VCaP (cell line): ENCODE results near the gene SNCG.
"Not testable (repeated sequence)": the region's sequence is repeated elsewhere in the genome, so short reads cannot be mapped to it uniquely, and the experiment has no call there.

Experiments used
- H3K27ac ChIP-seq: fragments of 450-650 bp; 2 replicates; pipeline ENCODE4 v1.5.1; 2017
- TF ChIP-seq, protein P1 (sequence below): fragments of 450-650 bp; conservative IDR thresholded peaks from 2 replicates; pipeline ENCODE4 v1.5.1; 2017; ENCODE audit warnings: mild to moderate bottlenecking, moderate library complexity

Gene SNCG

DNA sequence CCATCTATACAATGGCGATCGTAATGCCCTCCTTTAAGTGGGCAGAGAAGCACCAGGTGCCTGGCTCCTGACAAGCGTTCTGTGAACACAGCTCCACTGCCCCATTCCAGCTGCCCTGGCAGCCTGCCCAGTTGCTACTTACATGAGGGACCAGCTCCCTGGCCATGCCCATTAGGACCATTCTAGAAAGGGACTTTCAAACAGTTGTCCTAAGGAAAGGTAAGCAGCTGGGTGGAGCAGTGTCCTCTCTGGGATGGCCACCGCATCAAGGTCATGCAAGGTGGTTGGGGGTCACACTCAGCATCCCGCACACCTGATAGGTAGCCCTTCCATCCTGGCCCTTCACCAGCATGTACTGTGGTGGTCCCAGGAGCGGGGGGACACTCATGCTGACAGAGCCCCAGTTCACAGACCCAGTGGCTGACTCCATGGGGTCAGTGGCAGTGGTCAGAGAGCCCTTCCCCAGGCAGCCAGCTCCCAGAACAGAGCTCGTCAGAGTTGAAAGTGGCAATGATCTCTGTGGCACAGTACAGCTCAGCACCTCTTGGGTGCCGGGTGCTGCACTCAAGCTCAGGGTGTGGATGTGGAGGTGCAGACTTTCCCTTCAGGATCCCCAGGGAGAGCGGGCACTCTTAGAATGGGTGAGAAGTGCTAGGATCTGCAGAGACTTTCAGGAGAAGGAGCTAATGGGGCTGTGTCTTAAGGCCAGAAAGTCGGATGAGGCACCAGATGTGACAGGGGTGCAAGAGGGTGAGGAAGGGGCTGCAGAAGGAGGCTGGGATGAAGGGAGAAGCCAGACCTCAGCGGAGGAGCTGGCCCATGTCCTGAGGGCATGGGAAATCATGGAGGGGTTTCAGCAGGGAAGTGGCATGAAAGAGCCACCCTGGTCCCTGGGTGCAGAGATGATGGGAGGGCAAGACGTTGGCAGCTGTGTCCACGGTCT lies 11.9 kb upstream of the SNCG start:
- TF ChIP-seq, protein P1, sequence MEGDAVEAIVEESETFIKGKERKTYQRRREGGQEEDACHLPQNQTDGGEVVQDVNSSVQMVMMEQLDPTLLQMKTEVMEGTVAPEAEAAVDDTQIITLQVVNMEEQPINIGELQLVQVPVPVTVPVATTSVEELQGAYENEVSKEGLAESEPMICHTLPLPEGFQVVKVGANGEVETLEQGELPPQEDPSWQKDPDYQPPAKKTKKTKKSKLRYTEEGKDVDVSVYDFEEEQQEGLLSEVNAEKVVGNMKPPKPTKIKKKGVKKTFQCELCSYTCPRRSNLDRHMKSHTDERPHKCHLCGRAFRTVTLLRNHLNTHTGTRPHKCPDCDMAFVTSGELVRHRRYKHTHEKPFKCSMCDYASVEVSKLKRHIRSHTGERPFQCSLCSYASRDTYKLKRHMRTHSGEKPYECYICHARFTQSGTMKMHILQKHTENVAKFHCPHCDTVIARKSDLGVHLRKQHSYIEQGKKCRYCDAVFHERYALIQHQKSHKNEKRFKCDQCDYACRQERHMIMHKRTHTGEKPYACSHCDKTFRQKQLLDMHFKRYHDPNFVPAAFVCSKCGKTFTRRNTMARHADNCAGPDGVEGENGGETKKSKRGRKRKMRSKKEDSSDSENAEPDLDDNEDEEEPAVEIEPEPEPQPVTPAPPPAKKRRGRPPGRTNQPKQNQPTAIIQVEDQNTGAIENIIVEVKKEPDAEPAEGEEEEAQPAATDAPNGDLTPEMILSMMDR = no peak
- H3K27ac ChIP-seq = no peak overlapping the region

- H3K27ac ChIP-seq = not testable (repeated sequence)
Observed at GRCh38 chr10:86947806-86948205, 10.6 kb upstream of the SNCG start.

- no peak overlapping the region for H3K27ac ChIP-seq
- TF ChIP-seq, protein P1 = no peak
Observed at GRCh38 chr10:86950349-86950748, 8.1 kb upstream of the SNCG start.

GRCh38 chr10:86951184-86951761 lies 7.1 kb upstream of the SNCG start:
- H3K27ac ChIP-seq = no peak overlapping the region
- TF ChIP-seq, protein P1 = no peak

GRCh38 chr10:86952106-86952505 lies 6.3 kb upstream of the SNCG start:
- TF ChIP-seq, protein P1 = no peak
- no peak overlapping the region for H3K27ac ChIP-seq

- H3K27ac ChIP-seq = not testable (repeated sequence)
Observed at GRCh38 chr10:86952697-86953096, 5.7 kb upstream of the SNCG start.

DNA sequence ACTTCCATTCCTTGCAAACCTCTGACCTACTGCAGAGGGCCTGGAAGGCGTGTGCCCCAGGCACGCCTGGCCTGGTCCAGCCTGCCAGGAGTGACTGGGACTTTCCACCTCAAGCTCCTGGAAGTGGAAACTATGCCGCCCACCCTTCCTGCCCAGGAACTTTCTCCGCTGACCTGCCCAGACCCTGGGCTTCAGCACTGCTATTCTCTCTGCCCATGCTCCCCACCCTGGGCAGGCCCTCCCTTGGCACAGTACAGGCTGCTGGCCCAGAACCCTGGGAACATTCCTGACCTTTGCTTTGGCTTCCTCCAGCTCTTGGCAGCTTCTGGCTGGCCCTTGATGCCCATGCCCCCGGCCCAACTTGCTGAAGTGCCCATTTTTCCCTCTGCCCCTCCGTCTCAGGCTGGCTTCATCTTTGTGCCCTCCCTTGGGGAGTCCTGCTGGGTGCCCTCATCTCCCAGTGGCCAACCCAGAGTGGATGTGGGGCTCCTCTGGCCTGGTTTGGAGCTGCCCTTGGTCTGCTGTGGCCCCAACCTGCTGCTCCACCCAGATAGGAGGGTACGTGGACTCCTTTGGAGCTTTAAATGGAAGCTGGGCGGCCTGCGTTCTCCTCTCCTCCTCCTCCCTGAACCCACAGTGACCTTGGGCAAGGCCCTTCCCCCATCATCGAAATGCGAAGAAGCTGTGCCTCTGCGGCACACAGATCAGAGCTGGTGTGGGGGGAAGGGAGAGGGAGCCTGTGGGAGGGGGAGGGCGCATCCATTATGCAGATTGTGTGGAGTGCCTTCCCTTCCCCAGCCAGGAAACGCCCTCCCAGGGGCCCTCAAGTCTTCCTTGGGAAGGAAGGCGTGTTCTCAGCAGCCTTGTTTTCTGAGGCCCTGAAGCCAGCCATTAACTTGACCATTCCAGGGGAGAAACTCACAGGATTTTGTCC lies 4.4 kb upstream of the SNCG start:
- TF ChIP-seq, protein P1 = no peak
- H3K27ac ChIP-seq = no peak overlapping the region
